HPDE6-E6E7 (cell line): Measurements from ENCODE around the gene CRYL1.
A peak's percentile ranks its signal among the peaks of the same experiment; 100 is the strongest.

Experiments
- DNase-seq: peaks from one replicate; pipeline ENCODE4 v3.0.0; 2011; ENCODE audit warnings: missing footprints; ENCODE audit errors: extremely low spot score

CRYL1 gene

DNA sequence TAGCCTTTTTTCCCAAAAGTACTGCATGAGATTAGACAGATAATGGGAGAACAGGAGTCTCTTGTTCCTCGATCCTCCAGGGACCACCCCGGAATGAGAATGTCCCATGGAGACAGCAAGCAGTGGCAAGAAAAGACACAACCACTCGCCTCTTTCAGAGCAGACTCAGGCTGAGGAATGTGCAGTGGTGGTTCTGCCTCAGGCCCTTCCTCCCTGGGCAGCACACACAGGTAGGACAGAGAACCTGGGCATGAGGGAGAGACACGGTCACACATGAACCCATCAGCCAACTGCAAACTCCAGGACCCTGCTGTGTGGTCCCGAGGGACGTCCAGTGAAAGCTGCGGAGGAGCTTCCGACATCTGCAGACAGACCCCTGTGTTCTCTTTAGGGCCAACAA, 31.0 kb downstream of the CRYL1 start:
- no peak for DNase-seq

DNA sequence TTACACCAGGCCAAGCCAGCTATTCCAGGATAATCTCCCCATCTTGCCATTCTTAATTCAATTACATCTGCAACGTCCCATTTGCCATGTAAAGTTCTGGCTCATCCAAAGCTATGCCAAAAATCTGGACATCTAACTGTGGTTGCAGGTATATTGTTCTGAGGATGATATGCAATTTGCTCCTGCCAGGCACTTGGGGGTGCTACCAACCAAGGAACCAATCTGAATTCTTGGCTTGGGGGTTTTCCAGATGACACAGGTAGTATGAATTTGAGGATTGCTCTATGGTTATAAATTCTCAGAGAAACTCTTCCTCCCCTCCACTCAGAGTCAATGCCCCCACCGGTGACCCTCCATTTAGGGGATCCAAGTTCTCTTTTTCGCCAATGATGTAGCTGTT, 33.0 kb downstream of the CRYL1 start:
- DNase-seq: no peak

- DNase-seq: no peak
These were observed 33.7 kb downstream of the CRYL1 start for GRCh38 chr13:20491926-20492435.

DNA sequence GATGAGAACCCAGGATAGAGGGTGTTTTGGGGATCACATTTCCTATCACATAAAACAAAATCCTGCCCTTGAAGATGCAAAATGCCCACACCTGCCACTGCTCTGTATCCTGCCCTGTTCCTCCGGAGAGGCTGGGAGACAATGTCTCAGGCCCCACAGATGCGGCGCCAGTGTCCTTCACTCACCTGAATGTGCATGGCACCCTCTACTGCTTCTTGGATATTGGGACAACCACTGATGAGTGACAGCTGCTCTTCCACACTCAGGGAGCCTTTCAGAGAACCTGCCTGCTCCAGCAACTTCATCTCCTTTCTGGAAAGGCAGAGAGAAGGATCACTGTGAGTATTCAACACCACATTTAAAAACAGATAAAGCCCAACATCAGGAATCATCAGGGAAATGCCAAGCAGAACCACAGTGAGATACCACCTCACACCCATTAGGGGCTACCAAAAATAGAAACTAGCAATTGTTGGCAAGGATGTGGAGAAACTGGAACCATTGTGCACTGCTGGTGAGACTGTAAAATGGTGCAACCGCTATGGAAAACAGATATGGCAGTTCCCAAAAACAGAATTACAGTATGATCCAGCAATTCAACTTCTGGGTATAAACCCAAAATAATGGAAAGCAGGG, 36.4 kb downstream of the CRYL1 start:
- peak; percentile 48 for DNase-seq

GRCh38 chr13:20487927-20488326, 37.7 kb downstream of the CRYL1 start:
- DNase-seq: no peak

DNA sequence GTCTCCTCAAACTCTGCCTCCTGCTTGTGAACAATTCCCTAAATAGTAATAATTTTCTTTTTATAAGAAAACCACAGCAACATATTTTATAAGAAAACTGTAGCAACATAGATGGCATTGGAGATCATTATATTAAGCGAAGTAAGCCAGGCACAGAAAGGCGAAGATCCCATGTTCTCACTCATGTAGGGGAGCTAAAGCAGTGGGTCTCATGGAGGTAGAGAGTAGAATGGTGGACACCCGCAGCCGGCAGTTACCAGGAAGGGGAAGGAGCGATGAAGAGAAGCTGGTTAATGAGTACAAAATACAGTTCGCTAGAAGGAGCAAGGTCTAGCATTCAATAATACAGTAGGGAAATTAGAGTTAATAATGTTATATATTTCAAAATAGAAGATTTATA, 42.9 kb downstream of the CRYL1 start:
- no peak for DNase-seq

GRCh38 chr13:20482275-20482761, 43.3 kb downstream of the CRYL1 start:
- DNase-seq: no peak

- no peak for DNase-seq
These were observed 48.3 kb downstream of the CRYL1 start for GRCh38 chr13:20477394-20477793.

DNA sequence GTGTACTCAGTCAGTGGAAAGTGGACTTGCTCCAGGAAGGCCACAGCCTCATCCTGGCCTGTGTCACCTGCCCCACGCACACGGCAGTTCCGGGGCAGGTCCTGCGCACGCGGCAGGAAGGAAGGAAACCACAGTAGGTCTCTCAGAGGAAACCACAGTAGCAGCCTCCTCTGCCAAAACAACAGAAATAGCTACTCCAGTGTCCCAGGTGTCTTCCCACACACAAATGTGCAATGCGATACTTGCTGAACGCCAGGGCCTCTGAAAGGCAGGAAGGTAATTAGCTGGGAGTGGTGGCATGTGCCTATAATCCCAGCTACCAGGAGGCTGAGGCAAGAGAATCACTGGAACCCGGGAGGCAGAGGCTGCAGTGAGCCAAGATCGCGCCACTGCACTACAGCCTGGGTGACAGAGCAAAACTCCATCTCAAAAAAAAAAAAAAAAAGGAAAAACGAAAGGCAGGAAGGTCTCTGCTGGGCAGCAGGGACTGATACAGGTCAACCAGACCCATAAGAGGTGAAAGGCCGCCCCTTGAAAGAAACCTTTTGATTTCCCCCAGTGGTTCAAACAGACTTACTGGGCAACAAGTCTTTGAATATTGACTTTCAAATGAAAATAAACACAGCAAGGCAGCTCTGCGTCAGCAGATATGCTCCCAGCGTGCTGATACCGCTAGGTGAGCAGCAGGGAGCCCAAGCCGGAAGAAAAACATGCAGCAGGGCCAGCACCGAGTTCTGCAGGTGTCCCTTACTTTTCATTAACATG, 49.5 kb downstream of the CRYL1 start:
- DNase-seq: no peak

- no peak for DNase-seq
These were observed 51.1 kb downstream of the CRYL1 start for GRCh38 chr13:20474515-20474914.

DNA sequence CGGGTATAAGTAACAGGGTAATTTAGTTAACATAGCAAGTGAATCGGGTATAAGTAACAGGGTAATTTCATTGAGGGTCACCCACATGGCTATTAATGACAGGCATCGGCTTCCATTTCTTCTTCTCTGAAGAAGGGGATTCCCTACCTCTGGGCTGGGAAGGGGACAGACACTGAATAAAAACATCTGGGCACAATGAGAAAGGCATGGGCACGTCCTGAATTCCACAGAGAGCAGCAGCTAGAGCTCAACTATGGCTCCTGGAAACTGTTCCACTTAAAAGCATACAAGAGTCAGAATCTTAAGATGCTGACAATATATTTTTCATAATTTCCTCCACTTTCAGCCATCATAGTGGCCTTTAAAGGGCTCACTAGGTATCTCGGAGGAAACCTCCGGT, 51.8 kb downstream of the CRYL1 start:
- DNase-seq: no peak

DNA sequence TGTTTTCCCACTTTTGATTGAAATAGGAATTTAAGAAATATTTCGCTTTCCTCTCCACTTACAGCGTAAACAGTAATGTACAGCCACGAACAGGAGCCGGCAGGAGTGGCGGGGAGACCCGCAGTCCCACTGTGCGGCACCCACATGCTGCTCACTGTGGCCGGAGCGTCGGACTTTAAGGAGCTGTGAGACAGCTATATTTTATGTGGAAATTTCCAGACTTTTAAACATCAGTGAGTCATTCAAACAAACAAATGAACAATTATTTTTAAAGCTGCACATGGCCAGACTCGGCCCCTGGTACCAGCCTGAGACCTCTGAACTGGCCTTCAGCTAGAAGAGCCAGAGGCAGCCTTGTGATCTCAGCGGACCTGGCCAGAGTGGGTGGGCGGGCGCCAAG, 52.5 kb downstream of the CRYL1 start:
- DNase-seq: no peak

DNA sequence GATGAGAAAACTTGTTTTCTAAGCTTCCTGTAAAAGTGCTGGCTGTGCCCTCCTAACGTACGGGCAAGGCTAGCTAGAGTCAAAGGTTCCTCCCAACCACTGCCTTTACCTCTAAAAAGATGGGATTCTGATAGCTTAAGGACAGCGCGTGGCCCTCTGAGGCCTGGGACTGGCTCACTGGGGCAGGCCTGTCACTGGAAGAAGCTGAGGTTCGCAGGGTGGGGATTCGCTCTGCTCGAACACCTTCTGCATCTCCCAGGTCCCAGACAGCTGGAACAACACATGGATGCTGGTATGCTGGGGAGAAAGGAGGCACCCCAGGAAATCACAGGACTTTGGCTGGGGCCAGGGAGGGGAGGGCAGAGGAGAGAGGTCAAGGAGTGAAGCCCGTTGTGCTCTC, 53.1 kb downstream of the CRYL1 start:
- DNase-seq: no peak

DNA sequence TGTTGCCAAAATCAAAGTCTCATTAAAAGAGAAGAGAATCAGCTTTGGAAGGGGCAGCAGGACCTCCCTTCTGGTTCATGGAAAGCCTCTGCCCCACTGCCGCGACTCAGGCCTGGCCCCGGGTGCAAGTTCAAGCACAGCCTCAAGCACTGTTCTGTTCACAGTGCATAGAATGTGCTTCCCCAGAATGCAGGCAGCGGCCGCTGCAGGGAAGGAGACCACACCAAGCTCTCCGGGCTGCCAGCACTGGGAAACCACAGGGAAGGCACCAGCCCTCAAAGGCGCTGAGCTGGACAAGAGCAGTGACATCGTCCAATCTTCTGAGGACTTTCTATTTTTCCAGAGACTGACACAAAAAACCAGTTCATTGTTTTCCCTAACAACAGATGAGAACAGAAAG, 55.5 kb downstream of the CRYL1 start:
- no peak for DNase-seq

- DNase-seq: no peak
These were observed 59.3 kb downstream of the CRYL1 start for GRCh38 chr13:20466371-20466770.

GRCh38 chr13:20465218-20465879, 60.3 kb downstream of the CRYL1 start:
- no peak for DNase-seq

DNA sequence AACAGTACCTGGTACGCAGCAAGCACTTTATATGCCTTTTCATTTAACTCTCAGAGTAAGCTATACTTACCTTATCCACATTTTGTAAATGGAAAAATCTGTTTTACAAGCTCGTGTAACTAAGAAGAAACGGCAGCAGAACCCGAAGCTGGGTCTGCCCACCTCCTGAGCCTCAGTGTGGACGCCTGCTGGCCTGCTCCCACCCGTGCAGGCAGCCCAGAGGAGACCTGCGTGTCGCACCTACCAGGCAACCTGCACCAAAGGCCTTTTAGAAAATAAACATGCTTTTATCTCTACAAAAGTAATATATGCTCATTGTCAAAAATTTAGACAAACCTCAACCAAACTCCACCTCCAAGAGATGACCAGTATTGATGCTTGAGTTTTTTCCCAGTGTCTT, 62.7 kb downstream of the CRYL1 start:
- DNase-seq: no peak

GRCh38 chr13:20462533-20462915, 63.1 kb downstream of the CRYL1 start:
- DNase-seq: no peak

- DNase-seq: no peak
These were observed 63.7 kb downstream of the CRYL1 start for GRCh38 chr13:20461860-20462532.

DNA sequence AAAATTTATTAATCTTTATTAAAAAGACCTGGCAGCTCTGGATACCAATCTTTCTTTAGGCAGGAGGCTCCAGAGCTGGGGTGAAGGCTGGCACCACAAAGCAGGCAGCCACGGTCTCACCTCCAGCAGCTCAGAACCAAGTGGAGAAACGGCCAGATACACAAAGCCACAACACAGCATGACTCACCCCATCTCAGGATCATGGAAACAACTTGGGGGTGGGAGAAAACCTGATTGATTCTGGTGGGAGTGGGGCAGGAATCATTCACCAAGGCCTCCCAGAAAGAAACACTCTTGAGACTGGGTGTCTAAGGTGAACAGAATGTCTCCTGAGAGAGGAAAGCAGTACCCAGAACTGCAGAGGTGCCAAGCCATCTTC, 64.2 kb downstream of the CRYL1 start:
- no peak for DNase-seq

DNA sequence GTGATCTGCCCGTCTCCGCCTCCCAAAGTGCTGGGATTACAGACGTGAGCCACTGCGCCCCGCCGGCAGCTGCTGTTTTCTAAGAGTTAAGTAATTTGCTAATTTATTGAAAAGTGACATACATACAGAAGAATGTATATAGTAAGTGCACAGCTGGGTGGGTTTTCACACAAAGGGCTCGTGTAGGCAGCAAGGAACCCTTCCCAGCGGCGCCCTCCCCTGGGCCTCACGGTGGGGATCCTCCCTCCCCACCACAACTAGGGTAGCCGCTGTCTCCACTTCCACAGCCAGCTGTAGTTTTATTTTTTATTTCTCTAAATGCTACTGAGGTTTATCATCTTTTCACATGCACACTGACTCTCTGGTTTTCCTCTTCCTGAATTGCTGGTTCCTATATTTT, 64.9 kb downstream of the CRYL1 start:
- no peak for DNase-seq

GRCh38 chr13:20457670-20458069, 68.0 kb downstream of the CRYL1 start:
- DNase-seq: no peak
